ENCODE data around the gene EMC8. TPM values are rescaled to one million over a fixed set of nuclear protein-coding genes. Genes with fewer than 3 reads are reported as not detected.

The EMC8 gene
- polyA plus RNA-seq, 1 experiment = 30.5 TPM

DNA sequence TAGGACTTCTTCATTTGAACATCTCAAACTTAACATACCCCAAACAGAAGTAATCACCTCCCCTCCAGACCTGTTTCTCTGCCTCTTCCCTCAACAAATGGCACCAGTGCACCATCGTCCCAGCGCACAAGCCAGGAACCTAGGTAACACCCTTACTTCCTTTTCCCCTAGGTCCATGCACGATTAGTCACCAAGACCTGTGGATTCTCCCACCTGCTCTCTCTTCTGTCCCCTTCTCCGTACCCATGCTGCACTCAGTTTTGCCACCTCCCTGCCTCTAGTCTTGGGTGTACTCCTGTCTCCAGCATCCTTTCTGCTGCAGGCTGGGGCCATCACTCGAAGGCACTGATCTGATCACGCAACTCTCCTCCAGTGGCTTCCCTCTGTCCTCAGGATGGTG lies 3.2 kb downstream of the EMC8 start:
- H3K27ac ChIP-seq (ENCODE audit: low read depth, low read length) = no peak overlapping the region
- ChIA-PET POLR2A (no interaction called here), CTCF (no interaction called here)
- H3K9me3 ChIP-seq (ENCODE audit: control insufficient read depth, insufficient read depth, low read length) = no peaks in the 10 kb centered on the region
- TF ChIP-seq, protein P1, sequence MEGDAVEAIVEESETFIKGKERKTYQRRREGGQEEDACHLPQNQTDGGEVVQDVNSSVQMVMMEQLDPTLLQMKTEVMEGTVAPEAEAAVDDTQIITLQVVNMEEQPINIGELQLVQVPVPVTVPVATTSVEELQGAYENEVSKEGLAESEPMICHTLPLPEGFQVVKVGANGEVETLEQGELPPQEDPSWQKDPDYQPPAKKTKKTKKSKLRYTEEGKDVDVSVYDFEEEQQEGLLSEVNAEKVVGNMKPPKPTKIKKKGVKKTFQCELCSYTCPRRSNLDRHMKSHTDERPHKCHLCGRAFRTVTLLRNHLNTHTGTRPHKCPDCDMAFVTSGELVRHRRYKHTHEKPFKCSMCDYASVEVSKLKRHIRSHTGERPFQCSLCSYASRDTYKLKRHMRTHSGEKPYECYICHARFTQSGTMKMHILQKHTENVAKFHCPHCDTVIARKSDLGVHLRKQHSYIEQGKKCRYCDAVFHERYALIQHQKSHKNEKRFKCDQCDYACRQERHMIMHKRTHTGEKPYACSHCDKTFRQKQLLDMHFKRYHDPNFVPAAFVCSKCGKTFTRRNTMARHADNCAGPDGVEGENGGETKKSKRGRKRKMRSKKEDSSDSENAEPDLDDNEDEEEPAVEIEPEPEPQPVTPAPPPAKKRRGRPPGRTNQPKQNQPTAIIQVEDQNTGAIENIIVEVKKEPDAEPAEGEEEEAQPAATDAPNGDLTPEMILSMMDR (IDR thresholded peaks at IDR 0.05; ENCODE audit: low read depth, low read length) = no peak
- H3K4me3 ChIP-seq (ENCODE audit: low read depth, low read length) = no peak overlapping the region
- no peak for DNase-seq (ENCODE audit: low read depth, low spot score)
- H3K27me3 ChIP-seq (ENCODE audit: control insufficient read depth, insufficient read depth, low read length) = no peaks in the 10 kb centered on the region

DNA sequence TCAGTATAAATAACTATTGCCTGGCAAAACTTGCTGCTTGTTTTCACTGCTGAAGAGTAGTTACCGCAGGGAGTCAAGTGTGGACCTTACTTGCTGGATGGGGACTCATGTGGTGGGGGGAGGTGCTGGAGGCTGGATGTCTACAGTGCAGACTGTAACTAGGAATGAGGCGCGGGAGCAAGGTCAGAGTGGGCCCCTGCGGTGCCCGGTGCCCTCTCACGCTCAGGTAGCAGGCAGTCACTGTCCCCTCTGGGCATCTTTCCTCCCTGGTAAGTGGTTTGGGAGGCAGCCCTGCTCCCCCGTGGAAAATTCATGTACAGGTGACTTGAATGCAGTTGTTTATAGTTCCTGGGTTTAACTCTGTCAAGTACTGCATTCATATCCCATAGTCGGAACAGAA lies 4.6 kb downstream of the EMC8 start:
- ChIA-PET POLR2A (no interaction called here), CTCF (no interaction called here)
- Histone ChIP-seq H3K9me3 (ENCODE audit: control insufficient read depth, insufficient read depth, low read length) (no peaks in the 10 kb centered on the region), H3K4me3 (ENCODE audit: low read depth, low read length) (no peak overlapping the region), H3K27ac (ENCODE audit: low read depth, low read length) (no peak overlapping the region), H3K27me3 (ENCODE audit: control insufficient read depth, insufficient read depth, low read length) (no peaks in the 10 kb centered on the region)
- DNase-seq (ENCODE audit: low read depth, low spot score) = no peak
- TF ChIP-seq, protein P1 (IDR thresholded peaks at IDR 0.05; ENCODE audit: low read depth, low read length) = no peak

DNA sequence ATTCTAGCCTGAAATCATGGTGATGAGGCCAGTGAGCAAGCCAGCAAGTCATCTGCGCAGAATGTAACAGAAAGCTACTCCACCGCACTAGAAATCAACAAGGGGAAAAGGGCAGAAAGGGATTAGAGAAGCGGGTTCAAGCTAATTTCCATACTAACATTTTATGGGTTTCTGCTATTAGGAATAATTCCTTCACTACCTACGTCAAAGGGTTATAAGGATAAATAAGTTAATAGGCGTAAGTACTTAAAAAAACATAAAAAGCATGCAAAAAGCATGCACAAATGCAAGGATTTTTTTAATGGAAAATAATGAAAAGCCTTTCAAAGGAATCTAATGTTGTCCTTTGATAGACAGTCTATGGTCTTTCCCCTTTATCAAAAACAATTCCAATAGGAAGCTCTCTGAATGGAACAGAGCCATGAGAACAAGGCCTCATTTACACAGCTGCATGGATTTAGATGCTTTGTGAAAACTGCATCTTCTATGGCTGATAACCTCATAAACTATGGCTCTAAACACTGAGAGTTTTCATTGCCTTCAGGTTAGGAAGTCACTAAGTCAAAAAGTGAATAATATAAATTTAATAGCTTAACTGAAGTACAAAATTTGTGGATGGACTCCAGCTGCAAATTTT lies 5.6 kb downstream of the EMC8 start:
- CTCF ChIA-PET = no interaction called here
- H3K27me3 ChIP-seq (ENCODE audit: control insufficient read depth, insufficient read depth, low read length) = no peaks in the 10 kb centered on the region
- no peak overlapping the region for H3K27ac ChIP-seq (ENCODE audit: low read depth, low read length)
- no peak overlapping the region for H3K4me3 ChIP-seq (ENCODE audit: low read depth, low read length)
- H3K9me3 ChIP-seq (ENCODE audit: control insufficient read depth, insufficient read depth, low read length) = no peaks in the 10 kb centered on the region
- TF ChIP-seq, protein P1 (IDR thresholded peaks at IDR 0.05; ENCODE audit: low read depth, low read length) = no peak
- POLR2A ChIA-PET = no interaction called here
- no peak for DNase-seq (ENCODE audit: low read depth, low spot score)

DNA sequence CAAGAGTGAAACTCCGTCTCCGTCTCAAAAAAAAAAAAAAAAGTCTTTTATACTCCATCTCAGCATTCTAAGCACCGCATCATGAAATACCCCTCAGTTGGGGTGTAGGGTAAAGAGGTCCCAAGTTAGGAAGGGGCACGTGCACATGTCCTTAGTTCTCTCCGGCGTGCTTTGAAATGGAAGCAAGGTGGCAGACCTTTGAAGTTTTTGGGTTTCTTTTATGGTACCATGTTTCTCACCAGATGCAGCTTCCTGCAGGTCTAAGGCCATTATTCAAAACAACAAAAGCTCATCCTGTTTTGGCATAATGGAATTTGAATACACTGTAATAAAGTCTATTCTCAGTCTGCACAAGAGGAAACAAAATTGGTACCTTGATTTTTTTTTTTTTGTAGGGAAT lies 9.6 kb downstream of the EMC8 start:
- H3K9me3 ChIP-seq (ENCODE audit: control insufficient read depth, insufficient read depth, low read length) = no peaks in the 10 kb centered on the region
- no peak overlapping the region for H3K27ac ChIP-seq (ENCODE audit: low read depth, low read length)
- DNase-seq (ENCODE audit: low read depth, low spot score) = no peak
- ChIA-PET CTCF (no interaction called here), POLR2A (no interaction called here)
- TF ChIP-seq, protein P1 (IDR thresholded peaks at IDR 0.05; ENCODE audit: low read depth, low read length) = no peak
- no peak overlapping the region for H3K4me3 ChIP-seq (ENCODE audit: low read depth, low read length)
- no peaks in the 10 kb centered on the region for H3K27me3 ChIP-seq (ENCODE audit: control insufficient read depth, insufficient read depth, low read length)

DNA sequence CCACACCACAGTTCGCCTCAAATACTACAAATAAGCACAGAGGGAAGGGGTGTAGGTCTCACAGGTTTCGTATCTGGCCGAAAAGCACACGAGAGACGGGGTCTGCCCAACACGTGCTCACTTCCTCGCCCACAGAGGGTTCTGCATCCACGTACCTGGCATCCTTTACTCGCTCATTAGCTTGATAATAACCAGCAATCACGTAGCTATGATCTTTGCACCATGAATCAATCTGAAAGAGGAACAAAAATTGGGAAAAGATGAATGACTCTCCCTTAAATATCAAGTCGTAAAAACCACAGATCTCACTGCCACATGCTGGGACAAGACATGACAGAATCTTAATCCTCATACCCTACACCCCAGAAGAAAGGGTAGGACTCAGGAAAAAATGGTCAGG lies 10.5 kb downstream of the EMC8 start:
- no peak overlapping the region for H3K27ac ChIP-seq (ENCODE audit: low read depth, low read length)
- no peaks in the 10 kb centered on the region for H3K9me3 ChIP-seq (ENCODE audit: control insufficient read depth, insufficient read depth, low read length)
- ChIA-PET CTCF (no interaction called here), POLR2A (no interaction called here)
- no peaks in the 10 kb centered on the region for H3K27me3 ChIP-seq (ENCODE audit: control insufficient read depth, insufficient read depth, low read length)
- no peak overlapping the region for H3K4me3 ChIP-seq (ENCODE audit: low read depth, low read length)
- TF ChIP-seq, protein P1 (IDR thresholded peaks at IDR 0.05; ENCODE audit: low read depth, low read length) = no peak
- DNase-seq (ENCODE audit: low read depth, low spot score) = no peak
